NK-92 (cell line): ENCODE data around the gene SHC1.
A peak's percentile ranks its signal among the peaks of the same experiment; 100 is the strongest.

Source experiments
- DNase-seq: peaks from one replicate; lab custom pipeline; 2025; ENCODE audit not compliant: unreplicated experiment; lab: John Stamatoyannopoulos, UW

The SHC1 gene

GRCh38 chr1:154974102-154974807 lies 3.7 kb upstream of the SHC1 start, which contains the start of gene CKS1B:
CKS1B (plus strand) TSS chr1:154974681; CDS start chr1:154974746, 65 bp downstream.
- peak; percentile 82 for DNase-seq

DNA sequence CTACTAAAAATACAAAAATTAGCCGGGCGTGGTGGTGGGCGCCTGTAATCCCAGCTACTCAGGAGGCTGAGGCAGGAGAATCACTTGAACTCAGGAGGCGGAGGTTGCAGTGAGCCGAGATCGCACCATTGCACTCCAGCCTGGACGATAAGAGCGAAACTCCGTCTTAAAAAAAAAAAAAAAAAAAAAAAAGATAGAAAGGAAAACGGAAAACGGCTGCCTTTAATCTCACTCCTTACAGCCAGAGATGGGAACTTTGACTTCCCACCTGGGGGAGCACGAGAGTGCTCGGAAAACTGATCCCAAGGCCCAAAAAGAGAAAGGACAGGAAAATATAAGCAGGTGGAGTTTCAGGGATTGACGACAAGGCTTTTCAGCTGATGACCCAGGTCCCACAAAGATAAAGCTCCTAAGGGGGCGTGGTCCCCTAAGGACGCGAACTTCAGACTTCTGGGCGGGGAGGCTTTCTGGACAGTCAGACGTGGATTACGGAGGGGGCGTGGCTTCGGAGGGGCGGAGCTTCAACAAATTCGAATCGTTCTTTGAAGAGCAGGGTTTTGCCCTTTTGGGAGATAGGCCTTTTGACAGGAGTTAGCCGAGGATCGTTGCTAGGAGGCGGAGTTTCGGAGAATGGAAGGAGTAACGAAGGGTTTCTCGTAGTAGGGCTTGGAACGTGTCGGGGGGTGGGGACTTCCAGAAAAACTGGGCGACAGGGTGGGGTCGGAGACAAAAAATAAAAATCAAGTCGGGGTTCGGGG lies 3.0 kb upstream of the SHC1 start:
- peak; percentile 20 for DNase-seq

- no peak for DNase-seq
Measured at GRCh38 chr1:154972517-154973343, 2.2 kb upstream of the SHC1 start.

DNA sequence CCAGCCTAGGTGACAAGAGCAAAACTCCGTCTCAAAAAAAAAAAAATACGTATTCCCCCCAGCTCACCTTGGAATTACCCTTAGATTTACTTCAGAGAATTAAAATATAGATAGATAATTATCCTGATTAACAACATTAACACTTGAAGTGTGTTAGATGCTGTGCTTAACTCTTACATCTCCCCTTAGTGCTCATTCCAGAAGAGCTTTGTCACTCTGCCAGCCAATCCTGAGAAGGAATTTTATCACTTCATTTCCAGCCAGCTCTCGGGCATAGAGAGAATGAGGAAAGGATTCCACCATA lies 1.6 kb upstream of the SHC1 start:
- DNase-seq = no peak

- DNase-seq = no peak
Measured at GRCh38 chr1:154971341-154971998, 923 bp upstream of the SHC1 start.

GRCh38 chr1:154969860-154970452 lies 591 bp downstream of the SHC1 start:
- no peak for DNase-seq

DNA sequence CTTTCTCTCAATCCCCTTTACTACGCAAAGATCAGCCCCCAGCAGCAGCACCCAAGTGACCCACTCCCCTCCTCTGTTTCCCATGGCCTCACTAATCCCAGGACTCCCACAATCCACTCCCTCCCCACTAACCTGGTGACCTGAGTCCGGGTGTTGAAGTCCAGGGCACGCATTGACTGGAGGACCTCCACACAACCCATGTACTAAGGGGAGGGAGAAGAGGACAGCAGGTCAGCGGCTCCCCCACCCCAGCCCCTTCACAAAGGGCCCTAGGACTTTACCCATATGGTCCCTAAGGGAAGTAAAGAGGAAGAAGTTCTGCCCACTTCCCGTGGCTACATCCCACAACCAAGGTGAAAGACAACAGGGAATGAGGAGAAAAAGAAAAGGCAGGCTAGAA lies 1.3 kb downstream of the SHC1 start:
- DNase-seq = no peak

DNA sequence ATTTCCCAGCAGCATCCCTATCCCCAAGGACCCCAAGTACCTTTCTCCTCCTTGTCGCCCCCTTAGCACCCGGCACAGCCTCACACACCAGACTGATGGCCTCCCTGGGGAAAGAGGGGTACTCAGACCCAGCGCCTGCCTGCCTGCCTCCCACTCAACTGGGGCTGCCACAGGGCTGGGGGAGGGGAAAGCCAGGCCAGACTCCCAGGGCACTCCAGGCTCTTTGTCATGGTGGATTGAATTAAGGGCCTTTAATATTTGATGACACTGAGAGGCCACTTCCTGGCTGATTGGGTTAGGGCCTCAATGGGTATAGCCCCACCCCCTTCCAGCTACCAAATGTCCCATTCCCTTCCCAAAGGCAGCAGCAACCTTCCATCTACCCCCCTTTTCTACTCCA lies 1.8 kb downstream of the SHC1 start:
- no peak for DNase-seq

GRCh38 chr1:154967331-154967950 lies 3.1 kb downstream of the SHC1 start:
- no peak for DNase-seq

DNA sequence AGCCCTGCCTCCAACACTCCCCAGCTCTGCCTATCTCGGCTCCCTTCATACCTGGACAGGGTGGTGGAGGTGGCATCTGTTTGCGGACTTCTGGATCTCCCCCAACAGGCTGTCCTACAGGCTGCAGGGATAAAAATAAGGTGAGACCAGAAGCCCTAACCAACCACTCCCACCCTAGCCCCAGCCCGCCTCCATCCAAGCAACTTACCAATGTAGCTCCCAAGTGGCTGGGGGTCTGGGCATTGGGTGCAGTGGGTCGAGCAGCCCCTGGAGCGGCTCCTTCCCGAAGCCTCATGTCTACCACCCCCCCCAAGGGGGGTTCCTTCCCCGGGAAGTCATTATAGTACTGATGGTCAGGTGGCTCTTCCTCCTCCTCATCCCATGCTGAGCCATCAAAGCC lies 4.4 kb downstream of the SHC1 start:
- DNase-seq = no peak

DNA sequence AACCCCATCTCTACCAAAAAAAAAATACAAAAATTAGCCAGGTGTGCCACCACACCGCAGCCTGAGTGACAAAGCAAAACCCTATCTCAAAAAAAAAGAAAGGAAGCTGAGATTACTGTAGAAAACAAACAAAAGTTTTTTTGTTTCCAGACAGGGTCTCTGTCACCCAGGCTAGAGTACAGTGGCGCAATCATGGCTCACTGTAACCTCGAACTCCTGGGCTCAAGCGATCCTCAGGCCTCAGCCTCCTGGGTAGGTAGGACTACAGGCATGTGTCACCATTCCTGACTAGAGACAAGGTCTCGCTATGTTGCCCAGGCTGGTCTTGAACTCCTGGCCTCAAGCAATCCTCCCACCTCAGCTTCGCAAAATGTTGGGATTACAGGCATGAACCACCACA lies 6.2 kb downstream of the SHC1 start:
- no peak for DNase-seq

DNA sequence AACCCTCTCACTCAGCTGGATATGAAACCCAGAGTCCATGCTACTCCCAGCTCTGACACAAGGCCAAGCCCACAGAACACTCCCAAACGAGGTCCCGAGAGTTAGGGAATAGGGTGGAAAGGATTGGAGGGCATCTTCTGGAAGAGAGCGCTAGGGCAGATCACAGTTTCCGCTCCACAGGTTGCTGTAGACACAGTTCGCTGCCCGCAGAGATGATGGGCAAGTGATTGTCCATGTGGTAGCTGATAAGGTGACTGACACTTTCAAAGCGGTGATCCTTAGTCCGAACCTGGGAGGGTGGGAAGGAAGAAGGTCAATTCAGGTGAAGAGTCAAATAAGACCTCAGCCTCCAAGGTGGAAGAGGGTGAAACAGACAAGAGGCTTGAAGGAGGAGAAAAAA lies 6.9 kb downstream of the SHC1 start:
- DNase-seq = no peak

GRCh38 chr1:154962795-154963330 lies 7.7 kb downstream of the SHC1 start:
- DNase-seq = no peak

DNA sequence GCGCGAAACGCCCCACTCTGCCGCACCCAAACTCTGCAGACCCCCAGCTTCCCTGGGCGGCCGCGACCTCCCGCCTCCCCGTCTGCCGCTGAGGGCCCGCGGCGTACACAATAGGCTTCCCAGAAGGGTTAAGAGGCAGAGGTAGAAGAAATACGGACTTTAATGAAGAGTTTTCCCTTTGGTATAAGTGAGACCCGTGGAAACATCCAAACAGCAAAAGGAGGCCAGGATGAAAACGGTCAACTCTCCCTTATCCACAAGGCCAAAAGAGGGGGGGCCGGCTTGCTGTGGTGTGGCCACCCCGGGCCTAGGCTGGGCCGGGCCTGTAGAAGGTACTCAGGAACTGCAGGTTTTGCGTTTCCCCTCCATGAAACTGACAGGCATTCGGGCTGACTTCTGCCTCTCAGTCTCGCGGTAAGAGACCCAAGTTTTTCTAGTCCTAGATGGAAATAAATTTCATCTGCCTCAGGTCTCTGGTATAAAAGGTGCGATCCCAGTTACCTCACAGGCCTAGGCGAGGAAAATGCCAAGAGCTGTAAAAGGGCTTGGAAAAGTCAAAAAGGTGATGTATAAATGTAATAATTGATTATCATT lies 8.3 kb downstream of the SHC1 start:
- no peak for DNase-seq

- no peak for DNase-seq
Measured at GRCh38 chr1:154961207-154962155, 9.1 kb downstream of the SHC1 start, which contains the start of gene PYGO2. PYGO2 (minus strand) TSS chr1:154961782; CDS start chr1:154961576, 206 bp downstream.

- no peak for DNase-seq
Measured at GRCh38 chr1:154960446-154961136, 10.0 kb downstream of the SHC1 start.

- DNase-seq = no peak
Measured at GRCh38 chr1:154959426-154959780, 11.1 kb downstream of the SHC1 start.
